Stimulated activated CD8-positive, alpha-beta memory T cell treated with anti-CD3 and anti-CD28 coated beads, Interleukin-12 subunit alpha, Interleukin-12 subunit beta, amount 100 ng/mL, for 24 hours (primary cell): Measurements from ENCODE around the gene ZNF486.
"Not testable (repeated sequence)": the region's sequence is repeated elsewhere in the genome, so short reads cannot be mapped to it uniquely, and the experiment has no call there.

ENCODE experiments used
- DNase-seq: peaks from one replicate; pipeline ENCODE4 v3.0.0-alpha.2; 2020; ENCODE audit errors: extremely low read depth

Gene ZNF486

DNA sequence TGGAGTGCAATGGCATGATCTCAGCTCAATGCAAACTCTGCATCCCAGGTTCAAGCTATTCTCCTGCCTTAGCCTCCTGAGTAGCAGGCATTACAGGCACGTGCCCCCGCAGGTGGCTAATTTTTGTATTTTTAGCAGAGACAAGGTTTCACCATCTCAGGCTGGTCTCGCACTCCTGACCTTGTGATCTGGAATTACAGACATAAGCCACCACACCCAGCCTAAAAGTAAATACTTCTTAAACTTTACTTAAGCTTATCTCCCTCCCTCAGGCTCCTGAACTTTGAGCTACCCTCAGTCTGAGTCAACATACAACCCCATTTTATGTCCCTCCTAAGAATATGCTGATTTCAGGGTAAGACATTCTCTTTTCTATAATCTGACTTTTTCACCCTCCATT lies 66.1 kb downstream of the ZNF486 start:
- DNase-seq: no peak

DNA sequence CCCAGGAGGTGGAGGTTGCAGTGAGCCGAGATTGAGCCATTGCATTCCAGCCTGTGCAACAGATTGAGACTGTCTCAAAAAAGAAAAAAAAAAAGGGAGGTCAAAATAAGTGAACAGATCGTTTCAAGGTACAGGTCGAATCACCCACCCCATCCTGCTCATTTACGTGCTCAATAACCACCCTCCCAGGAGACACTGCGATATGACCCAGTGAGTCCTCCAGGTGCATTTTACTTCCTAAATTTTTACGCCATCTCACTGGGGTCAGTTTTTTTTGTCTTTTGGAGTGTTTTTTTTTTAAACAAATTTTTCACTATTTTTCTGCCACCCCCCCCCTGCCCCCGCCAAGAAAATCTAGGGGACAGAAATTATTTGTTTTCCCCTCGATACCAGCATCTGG lies 68.1 kb downstream of the ZNF486 start:
- DNase-seq: no peak

DNA sequence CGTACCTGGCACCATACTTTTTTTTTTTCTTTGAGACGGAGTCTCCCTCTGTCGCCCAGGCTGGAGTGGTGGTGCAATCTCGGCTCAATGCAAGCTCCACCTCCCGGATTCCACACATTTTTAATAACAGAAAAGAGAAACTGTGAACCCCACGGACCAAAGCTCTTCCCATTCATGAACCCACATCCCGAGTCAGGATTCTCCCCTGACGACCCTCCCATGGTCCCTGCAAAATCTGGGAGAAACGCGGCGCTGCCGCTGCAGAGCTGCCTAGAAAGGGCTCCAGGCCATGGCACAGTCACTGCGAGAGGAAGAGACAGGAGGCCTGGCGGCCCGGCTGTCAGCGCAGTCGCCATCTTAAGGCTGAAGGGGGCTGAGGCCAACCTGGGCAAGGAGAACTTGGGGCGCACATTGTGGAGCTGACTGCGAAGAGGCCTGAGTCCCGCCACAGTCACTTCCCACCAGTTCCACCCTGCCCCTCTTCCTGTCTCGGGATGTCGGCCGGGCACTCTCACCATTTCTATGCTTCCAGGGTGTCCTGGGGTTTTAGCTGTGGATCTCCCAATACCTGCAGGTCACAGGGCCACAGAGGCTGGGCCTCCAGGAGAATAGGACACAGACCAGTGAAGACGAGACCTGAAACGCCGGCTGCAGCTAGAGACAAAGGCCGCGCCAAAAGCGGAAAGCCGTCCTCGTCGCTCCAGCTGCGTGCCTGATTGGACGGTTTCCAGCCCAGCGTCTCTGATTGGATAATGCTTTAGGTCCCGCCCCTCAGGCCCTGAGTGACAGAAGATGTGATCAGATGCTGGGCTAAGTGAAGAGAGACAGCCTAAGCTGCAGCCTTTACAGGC lies 71.0 kb downstream of the ZNF486 start:
- DNase-seq: peak; percentile 80

DNA sequence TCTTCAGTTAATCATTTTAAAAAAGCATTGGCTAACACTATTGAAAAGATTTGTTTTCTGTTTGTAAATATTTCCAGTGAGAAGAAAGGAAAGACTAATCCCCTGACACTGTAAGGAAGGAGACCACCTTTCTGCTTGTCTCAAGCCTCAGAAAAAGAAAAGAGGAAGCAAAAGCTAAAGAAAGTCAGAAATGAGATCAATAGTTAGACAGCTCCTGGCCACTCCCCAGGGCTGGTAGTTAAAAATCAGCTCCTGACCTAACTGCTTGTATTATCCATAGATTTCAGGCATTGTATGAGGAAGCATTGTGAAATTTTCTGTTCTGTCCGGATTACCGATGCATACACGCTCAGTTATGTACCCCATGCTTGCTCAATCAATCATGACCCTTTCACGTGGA lies 76.6 kb downstream of the ZNF486 start:
- no peak for DNase-seq

DNA sequence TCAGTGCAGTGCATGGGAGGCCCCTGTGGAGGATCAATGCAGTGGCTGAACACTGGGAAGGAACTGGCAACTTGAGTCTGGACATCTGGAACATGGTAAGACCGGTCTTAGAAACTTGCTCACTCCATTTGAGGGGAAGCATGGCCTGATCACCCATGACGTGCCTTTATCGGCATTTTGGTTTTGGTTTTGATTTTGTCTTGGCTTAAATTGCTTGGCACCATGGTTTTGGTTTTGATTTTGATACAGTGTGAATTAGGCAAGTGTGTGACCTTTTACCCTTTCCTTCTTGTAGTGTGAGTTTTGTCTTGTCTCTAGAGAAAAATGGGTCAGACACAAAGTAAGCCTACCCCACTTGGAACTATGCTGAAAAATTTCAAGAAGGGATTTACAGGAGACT lies 77.3 kb downstream of the ZNF486 start:
- DNase-seq: no peak

DNA sequence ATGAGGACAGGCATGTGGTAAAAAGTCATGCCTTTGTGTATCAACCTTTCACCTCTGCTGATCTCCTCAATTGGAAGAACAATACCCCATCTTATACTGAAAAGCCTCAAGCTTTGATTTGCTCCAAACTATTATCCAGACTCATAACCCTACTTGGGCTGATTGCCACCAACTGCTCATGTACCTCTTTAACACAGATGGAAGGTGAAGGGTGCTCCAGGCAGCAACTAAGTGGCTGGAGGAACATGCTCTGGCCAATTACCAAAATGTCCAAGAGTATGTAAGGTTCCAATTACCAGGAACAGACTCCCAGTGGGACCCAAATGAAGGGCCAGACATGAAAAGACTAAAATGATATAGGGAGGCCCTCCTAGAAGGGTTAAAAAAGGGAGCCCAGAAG lies 78.3 kb downstream of the ZNF486 start:
- DNase-seq: no peak

DNA sequence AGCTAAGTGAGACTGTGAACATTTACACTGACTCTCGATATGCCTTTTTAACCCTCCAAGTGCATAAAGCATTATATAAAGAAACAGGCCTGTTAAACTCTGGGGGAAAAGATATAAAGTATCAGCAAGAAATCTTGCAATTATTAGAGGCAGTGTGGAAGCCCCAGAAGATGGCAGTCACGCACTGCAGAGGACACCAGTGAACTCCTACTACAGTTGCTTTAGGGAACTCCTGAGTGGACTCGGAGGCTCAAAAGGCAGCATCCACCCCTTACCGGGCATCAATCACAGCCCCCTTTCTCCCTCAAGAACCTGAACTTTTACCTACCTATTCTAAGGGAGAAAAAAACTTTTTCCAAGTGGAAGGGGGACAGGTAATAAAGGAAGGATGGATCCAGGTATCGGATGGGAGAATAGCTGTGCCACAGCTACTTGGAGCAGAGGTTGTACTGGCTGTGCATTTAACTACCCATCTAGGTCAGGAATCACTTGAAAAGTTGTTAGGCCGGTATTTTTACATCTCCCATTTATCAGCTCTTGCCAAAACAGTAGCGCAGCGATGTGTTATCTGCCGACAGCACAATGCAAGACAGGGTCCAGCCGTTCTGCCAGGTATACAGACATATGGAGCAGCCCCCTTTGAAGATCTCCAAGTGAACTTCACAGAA lies 80.1 kb downstream of the ZNF486 start:
- DNase-seq: no peak

DNA sequence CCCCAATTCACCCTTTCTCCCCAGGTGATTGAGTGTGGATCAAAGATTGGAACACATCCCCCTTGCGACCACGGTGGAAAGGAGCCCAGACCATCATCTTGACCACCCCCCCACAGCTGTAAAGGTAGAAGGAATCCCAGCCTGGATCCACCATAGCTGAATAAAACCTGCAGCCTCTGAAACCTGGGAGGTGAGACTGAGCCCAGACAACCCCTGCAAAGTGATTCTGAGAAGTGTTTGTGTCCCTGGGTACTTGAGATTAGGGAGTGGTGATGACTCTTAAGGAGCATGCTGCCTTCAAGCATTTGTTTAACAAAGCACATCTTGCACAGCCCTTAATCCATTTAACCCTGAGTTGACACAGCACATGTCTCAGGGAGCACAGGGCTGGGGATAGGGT lies 81.2 kb downstream of the ZNF486 start:
- DNase-seq: not testable (repeated sequence)
